Central memory CD8-positive, alpha-beta T cell (primary cell): ENCODE results near the gene RADX.
A peak's percentile ranks its signal among the peaks of the same experiment; 100 is the strongest.

ENCODE experiments used
- ATAC-seq: fragments of 150-1000 bp; cut with Tn5 transposase; replicated peaks from 2 replicates; pipeline ENCODE4 v1.10.0; 2022; ENCODE audit warnings: mild to moderate bottlenecking, moderate FRiP score, moderate number of reproducible peaks; ENCODE audit not compliant: poor library complexity, severe bottlenecking; ENCODE audit errors: extremely low read depth
- DNase-seq, 2 donors: peaks; one replicate each; pipeline ENCODE4 v3.0.0; 2021; ENCODE audit warnings: low spot score in 2 of 2
- H3K27ac Mint-ChIP-seq: one replicate; pipeline ENCODE4 v1.8.0; 2022; ENCODE audit warnings: low read depth, mild to moderate bottlenecking, moderate library complexity, mixed read lengths
- H3K27me3 Mint-ChIP-seq: one replicate; pipeline ENCODE4 v1.8.0; 2022; ENCODE audit warnings: mixed read lengths
- H3K36me3 Mint-ChIP-seq: one replicate; pipeline ENCODE4 v1.8.0; 2022; ENCODE audit warnings: mild to moderate bottlenecking, moderate library complexity, mixed read lengths; ENCODE audit not compliant: insufficient read depth
- H3K4me1 Mint-ChIP-seq: one replicate; pipeline ENCODE4 v1.8.0; 2022; ENCODE audit warnings: mixed read lengths
- H3K4me3 Mint-ChIP-seq: one replicate; pipeline ENCODE4 v1.8.0; 2022; ENCODE audit warnings: mild to moderate bottlenecking, moderate library complexity, mixed read lengths
- H3K9me3 Mint-ChIP-seq: one replicate; pipeline ENCODE4 v1.8.0; 2022; ENCODE audit warnings: mixed read lengths

Gene RADX

DNA sequence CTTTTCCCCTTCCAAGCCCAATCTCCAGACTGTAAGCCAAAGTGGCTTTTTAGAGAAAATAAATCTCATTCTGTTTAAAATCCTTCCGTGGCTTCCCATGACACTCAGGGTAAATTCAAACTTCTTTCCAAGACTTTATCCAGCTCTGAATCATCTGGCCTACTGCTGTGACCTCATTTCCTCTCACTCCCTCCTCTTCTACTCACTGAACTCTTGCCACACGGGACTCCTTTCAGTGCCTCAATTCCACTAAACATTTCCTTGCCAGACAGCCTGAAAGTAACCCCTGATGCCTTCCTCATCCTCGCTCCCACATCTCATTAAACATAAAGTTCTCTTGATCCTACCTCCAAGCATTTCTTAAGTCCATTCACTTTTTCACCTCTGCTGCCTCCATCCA is 86.9 kb downstream of the RADX start:
- ATAC-seq: no peak
- no peaks in the 10 kb centered on the region for H3K9me3 Mint-ChIP-seq
- H3K27me3 Mint-ChIP-seq: peaks cover 3% of the 10 kb centered on the region
- H3K4me3 Mint-ChIP-seq: no peak overlapping the region
- no peak for DNase-seq
- no peak overlapping the region for H3K27ac Mint-ChIP-seq
- no peaks in the 10 kb centered on the region for H3K4me1 Mint-ChIP-seq
- H3K36me3 Mint-ChIP-seq: no peaks in the 10 kb centered on the region

DNA sequence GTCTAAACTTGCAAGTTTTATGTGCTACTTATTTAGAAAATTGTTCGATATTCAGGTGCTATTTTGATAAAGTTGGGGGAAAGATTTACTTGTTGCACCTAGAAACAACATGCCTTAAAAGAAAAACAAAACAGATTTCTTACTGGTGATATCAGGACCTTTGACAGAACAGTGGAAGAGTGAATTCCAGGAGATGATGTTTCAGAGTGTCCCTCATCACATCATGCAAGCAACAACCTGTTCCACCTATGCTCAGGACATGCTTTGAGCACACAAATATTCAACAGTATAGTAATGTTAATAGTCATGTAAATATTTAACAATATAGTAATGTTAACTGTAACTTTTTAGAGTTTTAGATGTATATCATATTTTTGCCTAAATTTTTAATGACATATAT is 90.9 kb downstream of the RADX start:
- no peak for ATAC-seq
- H3K4me3 Mint-ChIP-seq: no peak overlapping the region
- no peaks in the 10 kb centered on the region for H3K27me3 Mint-ChIP-seq
- H3K4me1 Mint-ChIP-seq: no peaks in the 10 kb centered on the region
- DNase-seq: no peak
- H3K36me3 Mint-ChIP-seq: no peaks in the 10 kb centered on the region
- no peak overlapping the region for H3K27ac Mint-ChIP-seq
- H3K9me3 Mint-ChIP-seq: no peaks in the 10 kb centered on the region

DNA sequence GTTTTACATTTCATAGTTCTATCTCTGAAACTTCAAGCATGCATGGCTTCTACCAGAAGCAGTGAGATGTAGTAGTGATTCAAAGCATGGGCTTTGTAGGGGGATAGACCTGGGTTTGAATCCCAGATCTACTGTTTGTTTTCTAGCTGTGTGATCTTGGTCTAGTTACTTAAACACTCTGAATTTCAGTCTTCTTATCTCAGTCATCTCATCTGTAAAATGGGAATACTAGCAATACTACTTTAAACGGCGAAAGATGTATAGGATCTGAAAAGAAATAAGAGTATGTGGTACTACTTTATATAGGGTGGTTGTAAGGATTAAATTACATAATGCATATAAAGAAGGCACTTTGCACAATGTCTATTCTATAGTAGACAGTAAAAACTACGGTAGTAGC is 94.7 kb downstream of the RADX start:
- Mint-ChIP-seq H3K4me1 (no peaks in the 10 kb centered on the region), H3K27me3 (no peaks in the 10 kb centered on the region), H3K4me3 (no peak overlapping the region), H3K9me3 (no peaks in the 10 kb centered on the region), H3K36me3 (no peaks in the 10 kb centered on the region), H3K27ac (no peak overlapping the region)
- ATAC-seq (no peak), DNase-seq (no peak)

DNA sequence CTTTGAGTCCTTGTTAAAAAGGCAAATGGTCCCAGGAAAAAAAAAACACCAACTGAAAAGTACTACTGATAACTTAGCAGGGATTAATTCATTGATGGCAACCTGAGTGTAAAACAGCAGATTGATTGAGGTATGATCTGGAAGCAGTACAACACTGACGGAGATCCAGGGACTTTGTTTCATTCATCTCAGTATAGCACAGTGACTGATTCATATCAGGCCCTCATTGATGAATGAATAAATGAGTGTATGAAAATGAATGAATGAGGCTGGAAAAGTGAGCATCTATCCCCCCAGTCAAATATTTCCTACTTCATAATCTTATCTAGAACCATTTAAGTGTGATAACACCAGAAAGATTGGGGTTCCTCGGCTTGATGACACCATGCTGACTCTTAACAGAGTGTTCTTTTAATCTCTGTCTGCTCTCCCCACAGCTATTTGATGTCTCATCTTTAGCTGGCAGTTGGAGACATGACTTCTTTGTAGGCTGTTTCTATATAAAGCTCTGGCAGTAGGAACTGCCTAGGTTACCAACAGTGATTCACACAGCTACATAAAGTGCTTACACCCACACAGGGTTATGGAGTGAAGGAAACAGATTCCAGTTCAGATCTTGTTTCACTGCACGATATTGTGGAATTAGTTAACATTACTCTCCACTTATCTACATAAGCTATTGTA is 96.1 kb downstream of the RADX start:
- H3K4me3 Mint-ChIP-seq: no peak overlapping the region
- no peaks in the 10 kb centered on the region for H3K9me3 Mint-ChIP-seq
- DNase-seq (no peak), ATAC-seq (no peak)
- H3K27me3 Mint-ChIP-seq: no peaks in the 10 kb centered on the region
- no peaks in the 10 kb centered on the region for H3K36me3 Mint-ChIP-seq
- H3K27ac Mint-ChIP-seq: no peak overlapping the region
- no peaks in the 10 kb centered on the region for H3K4me1 Mint-ChIP-seq

DNA sequence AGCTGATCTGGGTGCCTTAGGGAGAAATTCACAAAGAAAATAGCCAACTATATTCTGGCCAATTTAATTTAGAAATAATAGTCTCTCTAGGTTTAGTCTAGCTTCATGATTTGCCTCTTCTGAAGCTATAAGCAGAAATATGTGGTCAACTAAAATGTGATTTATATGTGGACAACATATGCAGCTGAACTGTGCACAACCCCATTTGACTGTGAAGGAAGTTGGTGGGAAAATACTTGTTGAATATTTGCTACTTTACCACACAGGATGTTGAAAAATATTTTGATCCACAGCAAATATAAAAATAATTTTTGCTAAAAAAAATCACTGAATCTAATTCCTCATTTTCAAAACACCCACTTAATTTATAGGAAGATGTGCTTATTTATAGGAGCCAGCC is 99.0 kb downstream of the RADX start:
- H3K27ac Mint-ChIP-seq: no peak overlapping the region
- no peaks in the 10 kb centered on the region for H3K27me3 Mint-ChIP-seq
- H3K4me3 Mint-ChIP-seq: no peak overlapping the region
- H3K9me3 Mint-ChIP-seq: no peaks in the 10 kb centered on the region
- no peaks in the 10 kb centered on the region for H3K4me1 Mint-ChIP-seq
- ATAC-seq (no peak), DNase-seq (no peak)
- H3K36me3 Mint-ChIP-seq: no peaks in the 10 kb centered on the region

DNA sequence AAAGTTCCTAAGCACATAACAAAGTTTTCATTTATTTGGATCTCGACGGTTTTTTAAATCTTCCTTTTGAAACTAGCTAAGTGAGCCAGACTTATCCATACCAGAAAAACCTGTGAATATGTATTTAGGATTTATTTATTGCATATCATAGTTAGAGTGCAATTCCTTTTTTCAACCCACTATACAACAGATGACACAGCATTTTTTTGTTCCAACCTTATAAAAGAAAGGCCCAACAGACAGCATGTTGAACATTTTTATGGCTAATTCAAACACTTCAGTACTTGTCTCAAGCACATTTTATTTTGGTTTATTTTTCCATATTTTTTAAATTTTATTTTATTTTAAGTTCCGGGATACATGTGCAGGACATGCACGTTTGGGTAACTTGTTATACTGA is 99.6 kb downstream of the RADX start:
- Mint-ChIP-seq H3K27me3 (no peaks in the 10 kb centered on the region), H3K9me3 (no peaks in the 10 kb centered on the region), H3K27ac (no peak overlapping the region), H3K36me3 (no peaks in the 10 kb centered on the region), H3K4me3 (no peak overlapping the region), H3K4me1 (no peaks in the 10 kb centered on the region)
- DNase-seq: no peak
- no peak for ATAC-seq

DNA sequence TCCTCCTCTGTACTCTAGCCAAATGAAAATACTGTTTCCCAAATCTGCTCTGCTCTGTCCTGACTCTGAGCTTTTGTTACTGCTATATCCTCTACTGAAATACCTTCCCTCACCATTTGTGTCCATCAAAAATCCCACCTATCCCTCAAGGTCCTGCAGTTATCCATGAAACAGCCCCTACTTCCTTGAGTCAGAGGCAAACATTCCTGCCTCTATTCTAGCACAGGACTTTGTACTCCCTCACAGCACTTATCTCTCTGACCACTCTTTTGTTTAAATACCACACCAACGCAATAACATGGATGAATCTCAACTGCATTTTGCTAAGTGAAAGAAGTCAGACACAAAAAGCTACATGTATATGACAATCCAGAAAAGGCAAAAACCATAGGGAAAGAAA is 104.2 kb downstream of the RADX start:
- Mint-ChIP-seq H3K4me1 (no peaks in the 10 kb centered on the region), H3K27ac (no peak overlapping the region), H3K9me3 (no peaks in the 10 kb centered on the region), H3K4me3 (no peak overlapping the region), H3K27me3 (no peaks in the 10 kb centered on the region), H3K36me3 (no peaks in the 10 kb centered on the region)
- DNase-seq (no peak), ATAC-seq (no peak)

DNA sequence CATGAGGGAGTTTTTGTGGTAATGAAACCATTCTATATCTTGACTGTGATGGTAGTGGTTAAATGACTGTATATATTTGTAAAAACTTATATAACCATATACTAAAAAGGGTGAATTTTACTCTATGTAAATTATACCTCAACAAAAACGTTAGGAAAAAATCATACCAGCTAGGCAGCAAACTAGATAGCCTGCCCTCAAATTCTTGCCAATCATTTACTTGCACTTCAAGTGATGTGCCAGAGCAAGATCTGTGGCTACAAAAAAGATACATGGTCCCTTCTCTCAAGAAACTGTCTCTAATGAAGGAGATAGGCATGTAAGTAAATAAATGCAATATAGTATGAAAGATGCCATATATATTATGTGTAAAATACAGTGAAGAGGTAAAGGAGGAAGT is 104.7 kb downstream of the RADX start:
- Mint-ChIP-seq H3K4me3 (no peak overlapping the region), H3K27ac (no peak overlapping the region), H3K9me3 (no peaks in the 10 kb centered on the region), H3K36me3 (no peaks in the 10 kb centered on the region), H3K27me3 (no peaks in the 10 kb centered on the region), H3K4me1 (no peaks in the 10 kb centered on the region)
- DNase-seq (no peak), ATAC-seq (no peak)

DNA sequence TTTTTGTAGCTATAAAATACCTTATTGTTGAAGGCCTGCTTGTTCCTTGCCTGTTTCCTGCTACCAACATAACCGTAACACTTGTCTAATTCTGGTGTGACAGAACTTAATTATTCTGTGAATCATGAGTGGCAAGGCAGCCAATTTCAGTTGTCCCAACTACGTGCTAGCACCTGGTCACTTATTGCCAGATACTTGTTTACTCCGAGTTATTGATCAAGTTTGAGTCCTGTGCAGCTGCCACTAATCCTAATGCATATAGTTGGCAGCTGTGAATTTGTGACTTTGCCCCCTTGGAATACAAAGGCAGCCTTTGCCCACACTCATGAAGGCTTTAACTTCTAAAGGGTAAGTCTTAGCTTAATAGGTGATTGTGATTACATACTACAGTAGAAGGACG is 106.9 kb downstream of the RADX start:
- Mint-ChIP-seq H3K9me3 (no peaks in the 10 kb centered on the region), H3K36me3 (no peaks in the 10 kb centered on the region), H3K4me1 (no peaks in the 10 kb centered on the region), H3K27ac (no peak overlapping the region), H3K4me3 (no peak overlapping the region), H3K27me3 (peaks cover 4% of the 10 kb centered on the region)
- ATAC-seq (no peak), DNase-seq (no peak)

DNA sequence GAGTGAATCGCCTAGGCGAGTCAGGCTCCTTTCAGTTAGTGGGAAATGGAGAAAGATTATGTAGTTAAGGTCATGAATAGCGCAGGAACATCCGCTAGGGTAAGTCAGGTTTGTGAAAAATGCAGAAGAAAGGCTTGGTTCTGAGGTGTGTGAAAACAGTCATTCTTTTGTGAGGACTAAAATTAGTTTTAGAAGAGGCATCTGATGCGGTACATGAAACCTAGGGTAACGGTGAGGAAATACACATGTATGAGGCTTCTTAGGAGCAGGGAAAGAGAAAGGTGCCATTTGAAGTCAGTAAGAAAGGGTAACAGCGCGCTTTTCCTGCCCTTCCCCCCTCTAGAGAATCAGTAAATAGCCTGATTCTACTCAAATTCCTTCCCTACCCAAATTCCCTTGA is 114.2 kb downstream of the RADX start:
- H3K4me1 Mint-ChIP-seq: no peaks in the 10 kb centered on the region
- H3K9me3 Mint-ChIP-seq: no peaks in the 10 kb centered on the region
- H3K36me3 Mint-ChIP-seq: no peaks in the 10 kb centered on the region
- H3K27me3 Mint-ChIP-seq: peaks cover 39% of the 10 kb centered on the region
- ATAC-seq (no peak), DNase-seq (no peak)
- H3K27ac Mint-ChIP-seq: no peak overlapping the region
- peak overlapping the region; percentile 46 for H3K4me3 Mint-ChIP-seq

DNA sequence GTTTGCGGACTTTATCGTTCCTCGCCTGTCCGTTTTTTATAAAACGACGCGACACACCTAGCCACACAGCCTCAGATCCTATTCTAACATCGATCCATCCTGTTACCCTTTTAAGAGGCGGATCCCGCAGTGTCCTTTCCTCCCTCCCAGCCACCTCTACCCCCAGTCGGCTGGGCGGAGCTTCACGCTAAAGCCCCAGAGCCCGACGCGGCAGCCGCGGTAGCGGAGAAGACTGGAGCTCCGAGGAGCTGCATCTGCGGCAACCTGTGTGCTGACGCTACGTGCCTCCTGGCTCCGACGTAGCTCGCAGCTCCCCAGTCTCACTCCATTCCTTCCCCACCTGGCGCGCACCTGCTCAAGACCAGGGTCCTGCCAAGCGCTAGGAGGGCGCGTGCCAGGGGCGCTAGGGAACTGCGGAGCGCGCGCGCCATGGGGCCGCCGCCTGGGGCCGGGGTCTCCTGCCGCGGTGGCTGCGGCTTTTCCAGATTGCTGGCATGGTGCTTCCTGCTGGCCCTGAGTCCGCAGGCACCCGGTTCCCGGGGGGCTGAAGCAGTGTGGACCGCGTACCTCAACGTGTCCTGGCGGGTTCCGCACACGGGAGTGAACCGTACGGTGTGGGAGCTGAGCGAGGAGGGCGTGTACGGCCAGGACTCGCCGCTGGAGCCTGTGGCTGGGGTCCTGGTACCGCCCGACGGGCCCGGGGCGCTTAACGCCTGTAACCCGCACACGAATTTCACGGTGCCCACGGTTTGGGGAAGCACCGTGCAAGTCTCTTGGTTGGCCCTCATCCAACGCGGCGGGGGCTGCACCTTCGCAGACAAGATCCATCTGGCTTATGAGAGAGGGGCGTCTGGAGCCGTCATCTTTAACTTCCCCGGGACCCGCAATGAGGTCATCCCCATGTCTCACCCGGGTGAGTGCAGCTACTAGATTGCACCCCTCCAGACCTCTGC is 115.0 kb downstream of the RADX start, which contains the start of gene RNF128:
TSS of gene RNF128 (plus strand) at position 217 of the 953 bp plus-strand sequence. CDS start at position 430, 213 bp downstream.
- Mint-ChIP-seq H3K4me1 (no peaks in the 10 kb centered on the region), H3K27me3 (peaks cover 46% of the 10 kb centered on the region), H3K4me3 (peak within 1 kb of the TSS; percentile 46), H3K27ac (no peak within 1 kb of the TSS), H3K36me3 (no peaks in the 10 kb centered on the region), H3K9me3 (no peaks in the 10 kb centered on the region)
- no peak for DNase-seq
- ATAC-seq: no peak

DNA sequence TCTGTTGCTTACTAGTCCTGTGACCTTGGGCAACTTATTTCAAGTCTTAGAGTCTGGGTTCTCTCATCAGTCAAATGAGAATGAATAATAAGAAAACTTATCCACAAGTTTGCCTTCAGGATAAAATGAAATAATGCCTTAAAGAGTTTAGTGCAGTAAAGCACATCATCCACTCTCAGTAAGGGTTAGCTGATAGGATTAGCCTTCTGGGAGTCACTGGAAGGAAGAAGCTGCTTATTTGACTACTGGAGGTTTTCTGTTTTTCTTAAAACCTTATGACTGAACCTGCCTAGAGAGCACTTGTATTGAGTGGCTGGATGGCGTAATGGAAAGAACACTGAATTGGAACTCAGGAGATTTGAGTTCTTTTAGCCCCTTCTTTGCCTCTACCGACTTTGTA is 116.6 kb downstream of the RADX start:
- DNase-seq (no peak), ATAC-seq (no peak)
- Mint-ChIP-seq H3K4me3 (no peak overlapping the region), H3K27ac (no peak overlapping the region), H3K36me3 (no peaks in the 10 kb centered on the region), H3K4me1 (no peaks in the 10 kb centered on the region), H3K9me3 (no peaks in the 10 kb centered on the region), H3K27me3 (peaks cover 54% of the 10 kb centered on the region)
